Fibroblast of lung (primary cell): ENCODE data around the gene ANKS1B. TPM values are rescaled to one million over a fixed set of nuclear protein-coding genes. Genes with fewer than 3 reads are reported as not detected.

ENCODE experiments used
- DNase-seq, 2 donors: peaks; one replicate each; pipeline versions ENCODE4 v3.0.0 to v3.0.0-alpha.2; 2010; ENCODE audit warnings: low read depth in 2 of 2
- H2AFZ ChIP-seq: 2 replicates; pipeline ENCODE4 v1.5.1; 2012; ENCODE audit warnings: low read length, control low read depth, inconsistent platforms
- H3K27ac ChIP-seq: 2 replicates; pipeline ENCODE4 v1.5.1; 2011; ENCODE audit warnings: low read length, control low read depth; ENCODE audit not compliant: insufficient read depth
- H3K27me3 ChIP-seq: 2 replicates; pipeline ENCODE4 v1.5.1; 2011; ENCODE audit warnings: mild to moderate bottlenecking, low read length; ENCODE audit not compliant: control insufficient read depth, insufficient read depth
- H3K36me3 ChIP-seq: 2 replicates; pipeline ENCODE4 v1.5.1; 2011; ENCODE audit warnings: low read length; ENCODE audit not compliant: control insufficient read depth, insufficient read depth
- H3K4me1 ChIP-seq: 2 replicates; pipeline ENCODE4 v1.5.1; 2011; ENCODE audit warnings: low read length; ENCODE audit not compliant: control insufficient read depth, insufficient read depth; ENCODE audit errors: extremely low read depth
- H3K4me2 ChIP-seq: 2 replicates; pipeline ENCODE4 v1.5.1; 2011; ENCODE audit warnings: low read length, control low read depth; ENCODE audit not compliant: insufficient read depth; ENCODE audit errors: extremely low read depth
- H3K4me3 ChIP-seq, 4 experiments: fragments of 200-600 bp in 1 of 4; sonication (generic) in 1 of 4; replicated peaks in 1 of 4; 2 replicates each; pipeline ENCODE4 v1.5.1; 2011 to 2016; ENCODE audit warnings: low read length in 4 of 4, low read depth in 3 of 4, mild to moderate bottlenecking in 3 of 4, control low read depth in 2 of 4, inconsistent platforms in 1 of 4, mixed read lengths in 1 of 4; ENCODE audit not compliant: insufficient read depth in 1 of 4; ENCODE audit errors: control extremely low read depth in 1 of 4
- H3K79me2 ChIP-seq: 2 replicates; pipeline ENCODE4 v1.5.1; 2012; ENCODE audit warnings: mild to moderate bottlenecking, low read length, inconsistent platforms; ENCODE audit not compliant: control insufficient read depth, insufficient read depth
- H3K9ac ChIP-seq: 2 replicates; pipeline ENCODE4 v1.5.1; 2011; ENCODE audit warnings: mild to moderate bottlenecking, low read length, control low read depth; ENCODE audit not compliant: insufficient read depth
- H3K9me3 ChIP-seq: 2 replicates; pipeline ENCODE4 v1.5.1; 2012; ENCODE audit warnings: low read depth, low read length; ENCODE audit not compliant: control insufficient read depth, insufficient read depth
- H4K20me1 ChIP-seq: 2 replicates; pipeline ENCODE4 v1.5.1; 2011; ENCODE audit warnings: low read length; ENCODE audit not compliant: control insufficient read depth, insufficient read depth; ENCODE audit errors: extremely low read depth
- EZH2 ChIP-seq: IDR thresholded peaks from 2 replicates; pipeline ENCODE4 v1.5.1; 2012; ENCODE audit warnings: low read length, control low read depth, mild to moderate bottlenecking; ENCODE audit errors: missing control alignments
- polyA plus RNA-seq, 2 donors: library from polyadenylated mRNA; depleted of rRNA in 1 of 2; stranded (reverse) in 1 of 2; unstranded in 1 of 2; fragments of >200 nt; gene quantifications; 2 replicates each; pipeline ENCODE4 v1.2.1, GENCODE V29; 2011 to 2012; ENCODE audit warnings: missing spikeins in 1 of 2
- total RNA-seq: library from RNA; depleted of rRNA; stranded (reverse); fragments of >200 nt; gene quantifications from 2 replicates; pipeline ENCODE4 v1.2.1, GENCODE V29; 2014
- TF ChIP-seq, protein P1 (sequence below), 2 donors: IDR thresholded peaks in 1 of 2; conservative IDR thresholded peaks in 1 of 2; 1 replicate in 1 of 2; 2 replicates in 1 of 2; pipeline ENCODE4 v1.5.1; 2011 to 2012; ENCODE audit warnings: low read length in 2 of 2, control low read depth in 1 of 2, inconsistent platforms in 1 of 2, low read depth in 1 of 2, mild to moderate bottlenecking in 1 of 2

Gene ANKS1B
- total and polyA plus RNA-seq, 2 donors (not counting 1 experiment from before 2014, with no cell fraction given): 0.11 to 0.83 TPM

DNA sequence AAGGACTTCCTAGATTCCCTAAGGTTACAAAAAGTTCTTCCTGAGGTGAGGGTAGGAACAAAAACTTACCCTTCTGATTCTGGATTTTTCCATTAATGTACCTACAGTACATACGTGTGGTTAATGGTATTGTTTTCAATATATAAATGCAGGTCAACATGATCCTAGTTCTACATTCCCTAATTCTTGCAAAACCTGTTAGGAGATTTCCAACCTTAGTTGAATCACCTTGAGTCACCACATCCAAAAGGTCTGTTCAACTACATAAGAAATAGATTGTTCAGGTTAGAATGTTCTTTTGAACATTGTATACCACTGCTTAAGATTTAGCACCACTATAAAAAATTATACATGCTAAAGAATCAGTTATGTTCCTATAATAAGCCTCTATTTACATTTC is 218.3 kb downstream of the ANKS1B start:
- no peak overlapping the region for H3K4me2 ChIP-seq
- H3K79me2 ChIP-seq: no peaks in the 10 kb centered on the region
- no peaks in the 10 kb centered on the region for H3K36me3 ChIP-seq
- no peaks in the 10 kb centered on the region for H4K20me1 ChIP-seq
- no peaks in the 10 kb centered on the region for H3K27me3 ChIP-seq
- H3K9me3 ChIP-seq: no peaks in the 10 kb centered on the region
- no peak overlapping the region for H3K4me3 ChIP-seq
- H3K27ac ChIP-seq: no peak overlapping the region
- H3K9ac ChIP-seq: no peak overlapping the region
- H3K4me1 ChIP-seq: no peaks in the 10 kb centered on the region
- DNase-seq: no peak
- H2AFZ ChIP-seq: no peak overlapping the region
- TF ChIP-seq, protein P1, sequence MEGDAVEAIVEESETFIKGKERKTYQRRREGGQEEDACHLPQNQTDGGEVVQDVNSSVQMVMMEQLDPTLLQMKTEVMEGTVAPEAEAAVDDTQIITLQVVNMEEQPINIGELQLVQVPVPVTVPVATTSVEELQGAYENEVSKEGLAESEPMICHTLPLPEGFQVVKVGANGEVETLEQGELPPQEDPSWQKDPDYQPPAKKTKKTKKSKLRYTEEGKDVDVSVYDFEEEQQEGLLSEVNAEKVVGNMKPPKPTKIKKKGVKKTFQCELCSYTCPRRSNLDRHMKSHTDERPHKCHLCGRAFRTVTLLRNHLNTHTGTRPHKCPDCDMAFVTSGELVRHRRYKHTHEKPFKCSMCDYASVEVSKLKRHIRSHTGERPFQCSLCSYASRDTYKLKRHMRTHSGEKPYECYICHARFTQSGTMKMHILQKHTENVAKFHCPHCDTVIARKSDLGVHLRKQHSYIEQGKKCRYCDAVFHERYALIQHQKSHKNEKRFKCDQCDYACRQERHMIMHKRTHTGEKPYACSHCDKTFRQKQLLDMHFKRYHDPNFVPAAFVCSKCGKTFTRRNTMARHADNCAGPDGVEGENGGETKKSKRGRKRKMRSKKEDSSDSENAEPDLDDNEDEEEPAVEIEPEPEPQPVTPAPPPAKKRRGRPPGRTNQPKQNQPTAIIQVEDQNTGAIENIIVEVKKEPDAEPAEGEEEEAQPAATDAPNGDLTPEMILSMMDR (conservative IDR thresholded peaks at IDR 0.05 in 1 of 2, IDR thresholded peaks at IDR 0.05 in 1 of 2; ENCODE audit: low read depth in 1 of 2, low read length in 2 of 2): no peak
- no peak for TF ChIP-seq EZH2

DNA sequence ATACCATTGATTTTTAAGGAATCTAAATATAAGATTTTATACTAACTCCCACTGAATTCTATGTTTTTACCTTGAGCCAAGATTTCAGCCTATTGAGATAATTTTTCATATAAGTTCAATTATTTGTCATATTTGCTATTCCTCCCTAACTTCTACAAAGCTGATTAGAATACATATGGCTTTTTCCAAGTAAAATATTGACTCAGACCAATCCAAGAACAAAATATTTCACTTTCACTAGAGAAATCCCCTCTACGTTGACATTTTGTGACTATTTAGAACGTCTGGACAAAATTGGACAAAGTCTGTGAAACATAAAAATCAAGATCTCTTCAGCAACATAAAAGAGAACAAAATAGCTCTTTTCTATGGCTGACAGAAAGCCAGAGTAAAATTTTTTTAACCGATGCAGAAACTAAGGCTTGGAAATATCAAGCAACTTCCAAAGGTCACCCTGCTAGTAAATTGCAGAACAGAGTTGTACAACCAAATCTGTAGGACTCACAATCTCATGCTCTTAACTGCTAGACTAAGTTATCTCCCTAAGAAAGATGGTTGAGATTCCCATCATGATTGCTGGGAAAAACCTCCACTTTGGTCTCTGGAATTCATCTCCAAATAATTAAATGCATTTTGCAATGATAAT is 219.1 kb downstream of the ANKS1B start:
- no peaks in the 10 kb centered on the region for H3K4me1 ChIP-seq
- no peaks in the 10 kb centered on the region for H4K20me1 ChIP-seq
- H3K79me2 ChIP-seq: no peaks in the 10 kb centered on the region
- no peak overlapping the region for H3K9ac ChIP-seq
- no peak overlapping the region for H3K4me3 ChIP-seq
- no peaks in the 10 kb centered on the region for H3K27me3 ChIP-seq
- no peak for TF ChIP-seq EZH2
- TF ChIP-seq, protein P1 (conservative IDR thresholded peaks at IDR 0.05 in 1 of 2, IDR thresholded peaks at IDR 0.05 in 1 of 2; ENCODE audit: low read depth in 1 of 2, low read length in 2 of 2): no peak
- H3K4me2 ChIP-seq: no peak overlapping the region
- no peak overlapping the region for H2AFZ ChIP-seq
- H3K36me3 ChIP-seq: no peaks in the 10 kb centered on the region
- no peaks in the 10 kb centered on the region for H3K9me3 ChIP-seq
- DNase-seq: no peak
- no peak overlapping the region for H3K27ac ChIP-seq

DNA sequence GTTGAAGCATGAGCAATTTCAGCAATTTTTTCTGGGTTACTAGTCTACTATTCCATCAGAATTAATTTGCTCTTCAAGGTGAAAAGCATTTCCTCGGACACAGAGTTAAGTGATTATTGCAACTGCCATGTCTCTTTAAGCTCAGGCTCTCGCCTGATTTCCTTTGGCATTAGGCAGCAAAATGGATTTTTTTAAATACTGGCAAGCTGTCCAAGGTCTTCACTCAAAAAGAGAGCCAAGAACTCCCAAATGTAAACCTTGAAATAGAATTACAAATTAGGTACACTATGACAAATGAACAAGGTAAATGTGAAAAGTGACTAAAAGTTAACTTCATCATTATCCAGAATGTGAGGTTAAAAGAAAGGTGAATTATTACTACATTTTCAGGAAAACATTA is 225.3 kb downstream of the ANKS1B start:
- H4K20me1 ChIP-seq: no peaks in the 10 kb centered on the region
- no peak overlapping the region for H3K4me3 ChIP-seq
- H3K9me3 ChIP-seq: no peaks in the 10 kb centered on the region
- no peaks in the 10 kb centered on the region for H3K79me2 ChIP-seq
- H2AFZ ChIP-seq: no peak overlapping the region
- H3K4me2 ChIP-seq: no peak overlapping the region
- H3K9ac ChIP-seq: no peak overlapping the region
- no peaks in the 10 kb centered on the region for H3K4me1 ChIP-seq
- DNase-seq: no peak
- TF ChIP-seq, protein P1 (conservative IDR thresholded peaks at IDR 0.05 in 1 of 2, IDR thresholded peaks at IDR 0.05 in 1 of 2; ENCODE audit: low read depth in 1 of 2, low read length in 2 of 2): no peak
- no peak for TF ChIP-seq EZH2
- no peaks in the 10 kb centered on the region for H3K27me3 ChIP-seq
- H3K27ac ChIP-seq: no peak overlapping the region
- H3K36me3 ChIP-seq: no peaks in the 10 kb centered on the region
